Esophagus muscularis mucosa (tissue), 3 donors: Measurements from ENCODE around the gene KRT20.

Experiments used
- POLR2AphosphoS5 ChIP-seq, 2 donors: sonication (generic); formaldehyde crosslinking; IDR thresholded peaks; one replicate each; pipeline ENCODE4 v1.6.1; 2017; ENCODE audit warnings: antibody characterized with exemption in 2 of 2
- TF ChIP-seq, protein P1 (sequence below), 3 experiments: fragments of 200-600 bp in 2 of 3; fragments of 450-650 bp in 1 of 3; sonication (generic) in 2 of 3; IDR thresholded peaks; one replicate each; pipeline ENCODE4 v1.5.1; 2017 to 2019; ENCODE audit warnings: antibody characterized with exemption in 3 of 3, mild to moderate bottlenecking in 2 of 3, moderate library complexity in 1 of 3

- TF ChIP-seq, protein P1, sequence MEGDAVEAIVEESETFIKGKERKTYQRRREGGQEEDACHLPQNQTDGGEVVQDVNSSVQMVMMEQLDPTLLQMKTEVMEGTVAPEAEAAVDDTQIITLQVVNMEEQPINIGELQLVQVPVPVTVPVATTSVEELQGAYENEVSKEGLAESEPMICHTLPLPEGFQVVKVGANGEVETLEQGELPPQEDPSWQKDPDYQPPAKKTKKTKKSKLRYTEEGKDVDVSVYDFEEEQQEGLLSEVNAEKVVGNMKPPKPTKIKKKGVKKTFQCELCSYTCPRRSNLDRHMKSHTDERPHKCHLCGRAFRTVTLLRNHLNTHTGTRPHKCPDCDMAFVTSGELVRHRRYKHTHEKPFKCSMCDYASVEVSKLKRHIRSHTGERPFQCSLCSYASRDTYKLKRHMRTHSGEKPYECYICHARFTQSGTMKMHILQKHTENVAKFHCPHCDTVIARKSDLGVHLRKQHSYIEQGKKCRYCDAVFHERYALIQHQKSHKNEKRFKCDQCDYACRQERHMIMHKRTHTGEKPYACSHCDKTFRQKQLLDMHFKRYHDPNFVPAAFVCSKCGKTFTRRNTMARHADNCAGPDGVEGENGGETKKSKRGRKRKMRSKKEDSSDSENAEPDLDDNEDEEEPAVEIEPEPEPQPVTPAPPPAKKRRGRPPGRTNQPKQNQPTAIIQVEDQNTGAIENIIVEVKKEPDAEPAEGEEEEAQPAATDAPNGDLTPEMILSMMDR (IDR thresholded peaks at IDR 0.05) = no peak
- TF ChIP-seq POLR2AphosphoS5 (IDR thresholded peaks at IDR 0.05) = no peak
These were observed 15.8 kb upstream of the KRT20 start for GRCh38 chr17:40900809-40901356.
